HepG2 (cell line): ENCODE results near the gene LARP7. TPM values are rescaled to one million over a fixed set of nuclear protein-coding genes. Genes with fewer than 3 reads are reported as not detected.

Experiments used
- ATAC-seq: fragments of 200-7000 bp; cut with Tn5 transposase; 3 replicates; pipeline ENCODE4 v1.9.1; 2020; ENCODE audit warnings: mild to moderate bottlenecking, moderate library complexity
- BruUV-seq: library from RNA; stranded (reverse); fragments of 400-500 nt; replicated peaks from 2 replicates; lab custom pipeline; 2021; lab: Mats Ljungman, UMichigan
- CTCF ChIA-PET: fragments of 300-600 bp; formaldehyde crosslinking; extraction: SDS; loops from one replicate; lab custom pipeline; 2021; ENCODE audit warnings: low total read pairs, inconsistent platforms, low intra/inter-chr PET ratio; lab: Yijun Ruan, JAX
- POLR2A ChIA-PET: fragments of 350-600 bp; sonication (Branson Sonifier 250); formaldehyde crosslinking; loops from one replicate; lab custom pipeline; 2020; ENCODE audit warnings: antibody characterized with exemption, inconsistent platforms; lab: Yijun Ruan, JAX
- DNase-seq: peaks from one replicate; pipeline ENCODE4 v3.0.0-alpha.2; 2015; ENCODE audit warnings: low spot score
- FAIRE-seq: peaks from 3 replicates; lab custom pipeline; 2011; peaks lifted over from hg19 to GRCh38; lab: Jason Lieb, UNC
- H2AFZ ChIP-seq: one replicate; pipeline ENCODE4 v1.6.1; 2011; ENCODE audit warnings: low read length, inconsistent platforms
- H3K27ac ChIP-seq: fragments of 300-600 bp; 3 replicates; pipeline ENCODE4 v1.8.0; 2011; ENCODE audit warnings: mixed run types, mild to moderate bottlenecking, mixed read lengths, low read length, inconsistent platforms; ENCODE audit not compliant: insufficient read depth; ENCODE audit errors: extremely low read length
- H3K27me3 ChIP-seq, 2 experiments: fragments of 200-600 bp in 1 of 2; 2 replicates in 1 of 2; 3 replicates in 1 of 2; pipeline versions ENCODE4 v1.6.0 to v1.8.0; 2011; ENCODE audit warnings: low read length in 2 of 2, mild to moderate bottlenecking in 2 of 2, moderate library complexity in 2 of 2, inconsistent platforms in 1 of 2; ENCODE audit not compliant: insufficient read depth in 2 of 2, control insufficient read depth in 1 of 2
- H3K36me3 ChIP-seq, 2 experiments: fragments of 200-600 bp in 1 of 2; replicated peaks in 1 of 2; 2 replicates in 1 of 2; 3 replicates in 1 of 2; pipeline versions ENCODE4 v1.5.1 to v1.8.0; 2011; ENCODE audit warnings: low read length in 2 of 2, inconsistent platforms in 1 of 2; ENCODE audit not compliant: insufficient read depth in 2 of 2, control insufficient read depth in 1 of 2
- H3K4me1 ChIP-seq: 2 replicates; pipeline ENCODE4 v1.5.1; 2012; ENCODE audit warnings: low read length, inconsistent platforms; ENCODE audit not compliant: insufficient read depth
- H3K4me2 ChIP-seq: 2 replicates; pipeline ENCODE4 v1.6.0; 2011; ENCODE audit warnings: low read depth, low read length, inconsistent platforms
- H3K4me3 ChIP-seq, 3 experiments: fragments of 200-600 bp in 1 of 3; sonication (generic), shearing (Covaris generic) in 1 of 3; replicated peaks in 1 of 3; 2 replicates each; pipeline ENCODE4 v1.5.1; 2011 to 2016; ENCODE audit warnings: low read length in 3 of 3, inconsistent platforms in 2 of 3, low read depth in 2 of 3, mild to moderate bottlenecking in 2 of 3, control low read depth in 1 of 3, mixed read lengths in 1 of 3; ENCODE audit not compliant: insufficient read depth in 1 of 3
- H3K79me2 ChIP-seq: one replicate; pipeline ENCODE4 v1.6.1; 2011; ENCODE audit warnings: low read length, inconsistent platforms; ENCODE audit not compliant: insufficient read depth
- H3K9ac ChIP-seq: 2 replicates; pipeline ENCODE4 v1.6.0; 2011; ENCODE audit warnings: mild to moderate bottlenecking, low read depth, low read length, inconsistent platforms; ENCODE audit not compliant: insufficient read depth
- H3K9me3 ChIP-seq: 2 replicates; pipeline ENCODE4 v1.5.1; 2012; ENCODE audit warnings: mild to moderate bottlenecking, low read length
- H4K20me1 ChIP-seq: 2 replicates; pipeline ENCODE4 v1.6.0; 2011; ENCODE audit warnings: inconsistent platforms, mild to moderate bottlenecking, low read length, moderate library complexity; ENCODE audit not compliant: insufficient read depth
- ATF7 ChIP-seq, 2 experiments: fragments of 450-650 bp in 1 of 2; sonication (generic) in 1 of 2; formaldehyde crosslinking in 1 of 2; IDR thresholded peaks; 2 replicates each; pipeline versions ENCODE4 v1.4.0 to v1.6.1; 2016 to 2020; ENCODE audit warnings: antibody characterized with exemption in 1 of 2, mild to moderate bottlenecking in 1 of 2, missing genetic modification reagents in 1 of 2
- FLYWCH1 ChIP-seq: sonication (generic); formaldehyde crosslinking; IDR thresholded peaks from 2 replicates; pipeline ENCODE4 v1.8.1; 2023; ENCODE audit warnings: mild to moderate bottlenecking, missing genetic modification reagents
- MAFF ChIP-seq: IDR thresholded peaks from 2 replicates; pipeline ENCODE4 v1.6.1; 2011; ENCODE audit warnings: low read depth, low read length, improper control_type of control experiment
- NR1H2 ChIP-seq: sonication (generic); formaldehyde crosslinking; IDR thresholded peaks from 2 replicates; pipeline ENCODE4 v1.8.1; 2022; ENCODE audit warnings: low read depth, missing genetic modification reagents, borderline replicate concordance
- NR2F1 ChIP-seq, 2 experiments: fragments of 450-650 bp in 1 of 2; formaldehyde crosslinking in 1 of 2; IDR thresholded peaks; 2 replicates each; pipeline versions ENCODE4 v1.5.0 to v1.6.1; 2016 to 2020; ENCODE audit warnings: mild to moderate bottlenecking in 1 of 2, missing compliant biosample characterization in 1 of 2, missing genetic modification reagents in 1 of 2, moderate library complexity in 1 of 2
- PITX1 ChIP-seq: sonication (generic); formaldehyde crosslinking; IDR thresholded peaks from 2 replicates; pipeline ENCODE4 v1.5.1; 2020; ENCODE audit warnings: mild to moderate bottlenecking, missing genetic modification reagents
- RBM22 ChIP-seq: fragments of 200-400 bp; formaldehyde crosslinking; optimal IDR thresholded peaks from 2 replicates; pipeline ENCODE3; 2017; ENCODE audit warnings: mild to moderate bottlenecking, low read length, moderate library complexity
- SALL2 ChIP-seq: sonication (generic); formaldehyde crosslinking; IDR thresholded peaks from 2 replicates; pipeline ENCODE4 v1.8.1; 2023; ENCODE audit warnings: mild to moderate bottlenecking, missing genetic modification reagents, inconsistent platforms
- SOX13 ChIP-seq, 3 experiments: fragments of 450-650 bp in 1 of 3; sonication (generic) in 1 of 3; formaldehyde crosslinking in 1 of 3; IDR thresholded peaks in 2 of 3; conservative IDR thresholded peaks in 1 of 3; 2 replicates each; pipeline versions ENCODE4 v1.5.0 to v1.6.1; 2016 to 2020; ENCODE audit warnings: antibody characterized with exemption in 1 of 3, mild to moderate bottlenecking in 1 of 3, missing compliant biosample characterization in 1 of 3, missing genetic modification reagents in 1 of 3, moderate library complexity in 1 of 3
- ZNF460 ChIP-seq: sonication (generic); formaldehyde crosslinking; IDR thresholded peaks from 2 replicates; pipeline ENCODE4 v1.5.1; 2020; ENCODE audit warnings: missing genetic modification reagents, mild to moderate bottlenecking, borderline replicate concordance
- ZNF605 ChIP-seq: sonication (generic); formaldehyde crosslinking; IDR thresholded peaks from 2 replicates; pipeline ENCODE4 v1.8.0; 2022; ENCODE audit warnings: mild to moderate bottlenecking, missing genetic modification reagents
- ZNF644 ChIP-seq: IDR thresholded peaks from 2 replicates; pipeline ENCODE4 v1.6.1; 2016; ENCODE audit warnings: low read depth
- WGBS: methylation state at CpG from one replicate; pipeline ENCODE4 v1.1.6; 2017; ENCODE audit warnings: low lambda C conversion rate; 5-methylcytosine and 5-hydroxymethylcytosine counted together
- in situ Hi-C: cut with HindIII; loops from 2 replicates; pipeline ENCODE4 v1.10.0; 2017; ENCODE audit warnings: low pct_unique_long_range_greater_than_20kb; ENCODE audit not compliant: extremely low pct_ligation_motif_present
- intact Hi-C: fragments of 100-400 bp; cut with micrococcal nuclease; formaldehyde crosslinking; loops from one replicate; pipeline ENCODE4 v1.10.0; 2022; ENCODE audit not compliant: unreplicated experiment
- polyA plus RNA-seq, 8 experiments: library from polyadenylated mRNA; depleted of rRNA in 3 of 8; stranded (reverse) in 7 of 8; unstranded in 1 of 8; fragments of >200 nt; fragmentation: Illumina TruSeq in 4 of 8; extraction: Trizol in 4 of 8; gene quantifications; 2 replicates each; pipeline versions ENCODE4 v1.2.1 to v1.2.3, GENCODE V29; 2011 to 2016; ENCODE audit warnings: low read depth in 4 of 8, missing spikeins in 1 of 8, mixed read lengths in 1 of 8; ENCODE audit not compliant: insufficient read depth in 1 of 8
- total RNA-seq, 5 experiments: library from RNA; depleted of rRNA; stranded (reverse); fragments of >200 nt; fragmentation: Illumina TruSeq; extraction: Trizol; gene quantifications; 2 replicates each; pipeline ENCODE4 v1.2.3, GENCODE V29; 2016; ENCODE audit warnings: low read depth in 1 of 5
- TF ChIP-seq, protein P1 (sequence below): sonication (generic); formaldehyde crosslinking; IDR thresholded peaks from 2 replicates; pipeline ENCODE4 v1.4.0; 2020; ENCODE audit warnings: mild to moderate bottlenecking, missing genetic modification reagents
- TF ChIP-seq, protein P2 (sequence below): sonication (generic); formaldehyde crosslinking; IDR thresholded peaks from 2 replicates; pipeline ENCODE4 v1.8.1; 2023; ENCODE audit warnings: mild to moderate bottlenecking, missing genetic modification reagents
- TF ChIP-seq, protein P3 (sequence below): sonication (generic); formaldehyde crosslinking; IDR thresholded peaks from 2 replicates; pipeline ENCODE4 v1.8.0; 2022; ENCODE audit warnings: mild to moderate bottlenecking, missing genetic modification reagents; ENCODE audit not compliant: insufficient replicate concordance
- TF ChIP-seq, protein P4 (sequence below): sonication (generic); formaldehyde crosslinking; IDR thresholded peaks from 2 replicates; pipeline ENCODE4 v1.8.1; 2023; ENCODE audit warnings: mild to moderate bottlenecking, moderate library complexity, missing genetic modification reagents

Gene LARP7
- total and polyA plus RNA-seq, 2 of the 13 experiments (the other 11 are each of a cell fraction or from before 2014, with no cell fraction given) = 9.7 to 37.1 TPM

DNA sequence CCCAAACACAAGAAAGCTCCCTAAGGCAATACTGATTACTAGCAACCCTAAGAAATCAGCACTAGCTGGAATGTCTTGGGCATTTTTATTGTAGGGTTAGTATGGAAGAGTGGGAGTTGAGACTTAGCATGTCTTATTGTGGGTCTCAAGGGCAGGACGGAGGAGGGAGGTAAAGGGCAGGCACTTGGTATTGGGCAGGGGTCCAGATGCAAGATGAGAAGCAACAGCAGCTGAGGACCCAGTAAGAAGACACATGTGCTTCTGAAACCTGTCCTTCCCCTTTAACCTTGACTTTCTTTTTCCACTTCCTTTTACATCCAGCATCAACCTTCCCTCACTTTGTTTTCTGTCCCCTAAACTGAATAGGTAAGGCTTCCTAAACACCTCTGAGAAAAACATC, 37.4 kb downstream of the LARP7 start (continued):
- TF ChIP-seq, protein P1, sequence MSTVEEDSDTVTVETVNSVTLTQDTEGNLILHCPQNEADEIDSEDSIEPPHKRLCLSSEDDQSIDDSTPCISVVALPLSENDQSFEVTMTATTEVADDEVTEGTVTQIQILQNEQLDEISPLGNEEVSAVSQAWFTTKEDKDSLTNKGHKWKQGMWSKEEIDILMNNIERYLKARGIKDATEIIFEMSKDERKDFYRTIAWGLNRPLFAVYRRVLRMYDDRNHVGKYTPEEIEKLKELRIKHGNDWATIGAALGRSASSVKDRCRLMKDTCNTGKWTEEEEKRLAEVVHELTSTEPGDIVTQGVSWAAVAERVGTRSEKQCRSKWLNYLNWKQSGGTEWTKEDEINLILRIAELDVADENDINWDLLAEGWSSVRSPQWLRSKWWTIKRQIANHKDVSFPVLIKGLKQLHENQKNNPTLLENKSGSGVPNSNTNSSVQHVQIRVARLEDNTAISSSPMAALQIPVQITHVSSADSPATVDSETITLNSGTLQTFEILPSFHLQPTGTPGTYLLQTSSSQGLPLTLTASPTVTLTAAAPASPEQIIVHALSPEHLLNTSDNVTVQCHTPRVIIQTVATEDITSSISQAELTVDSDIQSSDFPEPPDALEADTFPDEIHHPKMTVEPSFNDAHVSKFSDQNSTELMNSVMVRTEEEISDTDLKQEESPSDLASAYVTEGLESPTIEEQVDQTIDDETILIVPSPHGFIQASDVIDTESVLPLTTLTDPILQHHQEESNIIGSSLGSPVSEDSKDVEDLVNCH (CRISPR knock-in tag) = no peak
- TF ChIP-seq, protein P2, sequence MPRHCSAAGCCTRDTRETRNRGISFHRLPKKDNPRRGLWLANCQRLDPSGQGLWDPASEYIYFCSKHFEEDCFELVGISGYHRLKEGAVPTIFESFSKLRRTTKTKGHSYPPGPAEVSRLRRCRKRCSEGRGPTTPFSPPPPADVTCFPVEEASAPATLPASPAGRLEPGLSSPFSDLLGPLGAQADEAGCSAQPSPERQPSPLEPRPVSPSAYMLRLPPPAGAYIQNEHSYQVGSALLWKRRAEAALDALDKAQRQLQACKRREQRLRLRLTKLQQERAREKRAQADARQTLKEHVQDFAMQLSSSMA (CRISPR knock-in tag) = no peak
- TF ChIP-seq MAFF (no peak), SALL2 (no peak), RBM22 (no peak)
- TF ChIP-seq, protein P3, sequence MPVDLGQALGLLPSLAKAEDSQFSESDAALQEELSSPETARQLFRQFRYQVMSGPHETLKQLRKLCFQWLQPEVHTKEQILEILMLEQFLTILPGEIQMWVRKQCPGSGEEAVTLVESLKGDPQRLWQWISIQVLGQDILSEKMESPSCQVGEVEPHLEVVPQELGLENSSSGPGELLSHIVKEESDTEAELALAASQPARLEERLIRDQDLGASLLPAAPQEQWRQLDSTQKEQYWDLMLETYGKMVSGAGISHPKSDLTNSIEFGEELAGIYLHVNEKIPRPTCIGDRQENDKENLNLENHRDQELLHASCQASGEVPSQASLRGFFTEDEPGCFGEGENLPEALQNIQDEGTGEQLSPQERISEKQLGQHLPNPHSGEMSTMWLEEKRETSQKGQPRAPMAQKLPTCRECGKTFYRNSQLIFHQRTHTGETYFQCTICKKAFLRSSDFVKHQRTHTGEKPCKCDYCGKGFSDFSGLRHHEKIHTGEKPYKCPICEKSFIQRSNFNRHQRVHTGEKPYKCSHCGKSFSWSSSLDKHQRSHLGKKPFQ (CRISPR knock-in tag) = no peak
- TF ChIP-seq, all 625 proteins: peak for 0

DNA sequence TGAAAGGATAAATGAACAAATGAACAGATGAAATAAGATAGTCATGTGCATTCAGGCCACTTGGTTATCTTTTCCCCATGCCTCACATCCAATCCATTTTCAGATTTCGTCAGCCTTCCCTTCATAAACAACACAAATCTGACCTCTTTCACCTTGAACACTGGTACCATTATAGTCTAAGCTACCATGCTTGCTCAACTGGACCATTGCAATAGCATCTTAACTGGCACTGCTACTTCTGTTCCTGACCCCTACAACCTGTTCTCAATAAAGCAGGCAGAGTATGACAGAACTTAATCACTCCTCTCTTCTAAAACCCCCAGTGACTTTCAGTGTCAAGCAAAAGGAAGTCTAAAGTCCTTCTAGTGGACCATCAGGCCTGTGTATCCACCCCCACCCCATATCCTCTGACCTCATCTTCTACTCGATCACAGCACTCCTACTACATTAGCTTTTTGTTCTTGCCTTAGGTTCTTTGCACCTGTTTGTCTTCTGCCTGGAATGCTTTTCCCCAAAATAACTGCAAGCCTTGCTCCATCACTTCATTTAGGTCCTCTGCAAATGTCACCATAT, 40.7 kb downstream of the LARP7 start:
- no peak overlapping the region for H3K27ac ChIP-seq
- intact Hi-C loops = no loop called here
- no peaks in the 10 kb centered on the region for H3K9me3 ChIP-seq
- ChIA-PET CTCF (no interaction called here), POLR2A (no interaction called here)
- TF ChIP-seq NR1H2 (CRISPR knock-in tag) (no peak), SOX13 (IDR thresholded peaks at IDR 0.05) (no peak), SOX13 (CRISPR knock-in tag; conservative IDR thresholded peaks at IDR 0.05 in 1 of 2, IDR thresholded peaks at IDR 0.05 in 1 of 2) (no peak), ZNF460 (no peak), NR2F1 (CRISPR knock-in tag; IDR thresholded peaks at IDR 0.05) (peak in 1 of 2 experiments; percentile 37; a peak in 1 of 4 replicates), ZNF644 (peak; percentile 67), ATF7 (IDR thresholded peaks at IDR 0.05) (0 out of 2 replicates have a peak, but pooled peaks have one; percentile 9), ATF7 (CRISPR knock-in tag; IDR thresholded peaks at IDR 0.05) (no peak), PITX1 (no peak), FLYWCH1 (CRISPR knock-in tag) (no peak), ZNF605 (CRISPR knock-in tag) (no peak)
- TF ChIP-seq, protein P4, sequence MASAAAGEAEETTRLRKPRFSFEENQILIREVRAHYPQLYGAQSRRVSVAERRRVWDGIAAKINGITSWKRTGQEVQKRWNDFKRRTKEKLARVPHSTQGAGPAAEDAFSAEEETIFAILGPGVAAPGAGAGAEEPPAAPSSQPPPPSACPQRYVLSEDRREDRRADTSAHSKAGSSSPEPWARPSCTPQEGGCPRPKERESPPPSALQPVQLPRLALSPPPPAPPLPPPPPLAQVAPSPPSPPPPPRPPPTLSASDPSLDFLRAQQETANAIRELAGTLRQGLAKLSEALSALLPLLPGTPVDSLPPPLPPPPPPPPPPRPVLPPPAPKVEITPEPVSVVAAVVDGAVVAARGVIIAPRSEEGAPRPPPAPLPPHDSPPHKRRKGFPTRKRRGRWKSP (CRISPR knock-in tag) = no peak
- no peak overlapping the region for H2AFZ ChIP-seq
- 1% methylated on average over 2 of the region's 2 CpGs for WGBS
- no peak overlapping the region for H3K4me3 ChIP-seq
- H3K36me3 ChIP-seq = no peaks in the 10 kb centered on the region
- H3K27me3 ChIP-seq = no peaks in the 10 kb centered on the region; a peak in 1 of 5 replicates
- no peaks in the 10 kb centered on the region for H3K79me2 ChIP-seq
- in situ Hi-C loops = no loop called here
- no peak overlapping the region for H3K9ac ChIP-seq
- H4K20me1 ChIP-seq = no peaks in the 10 kb centered on the region
- DNase-seq (peak; percentile 14), FAIRE-seq (no peak), ATAC-seq (peak; percentile 77)
- no peak overlapping the region for H3K4me2 ChIP-seq
- no TSS peak for BruUV-seq
- H3K4me1 ChIP-seq = peaks cover 9% of the 10 kb centered on the region
